UCSD-AML1 (cell line): ENCODE measurements around the gene GNG7.
A peak's percentile ranks its signal among the peaks of the same experiment; 100 is the strongest.
"Not testable (repeated sequence)": the region's sequence is repeated elsewhere in the genome, so short reads cannot be mapped to it uniquely, and the experiment has no call there.

Source experiments
- DNase-seq: peaks from one replicate; lab custom pipeline; 2025; ENCODE audit not compliant: unreplicated experiment; lab: John Stamatoyannopoulos, UW

The GNG7 gene

GRCh38 chr19:2556221-2557092 lies 146.0 kb downstream of the GNG7 start:
- no peak for DNase-seq

- DNase-seq, result no peak
Observed at GRCh38 chr19:2555422-2556220, 146.9 kb downstream of the GNG7 start.

GRCh38 chr19:2554856-2555255 lies 147.6 kb downstream of the GNG7 start:
- DNase-seq, result no peak

GRCh38 chr19:2553510-2553909 lies 149.0 kb downstream of the GNG7 start:
- no peak for DNase-seq

DNA sequence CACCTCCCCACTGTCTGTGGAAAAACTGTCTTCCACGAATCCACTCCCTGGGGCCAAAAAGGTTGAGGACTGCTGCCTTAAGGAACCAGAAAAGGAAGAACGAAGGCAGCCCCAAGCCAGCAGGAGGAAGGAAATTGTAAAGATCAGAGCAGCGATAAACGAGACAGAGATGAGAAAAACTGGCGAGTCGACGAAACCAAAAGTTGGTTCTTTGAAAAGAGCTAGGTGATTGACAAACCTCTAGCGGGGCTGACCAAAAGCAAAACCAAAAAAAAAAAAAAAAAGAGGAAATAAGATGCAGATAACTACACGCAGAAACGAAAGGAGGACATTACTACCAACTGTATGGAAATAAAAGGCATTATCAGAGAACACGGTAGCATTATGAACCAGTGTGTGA lies 149.6 kb downstream of the GNG7 start:
- DNase-seq, result peak; percentile 68

GRCh38 chr19:2551864-2552185 lies 150.7 kb downstream of the GNG7 start:
- no peak for DNase-seq

- no peak for DNase-seq
Observed at GRCh38 chr19:2551172-2551863, 151.2 kb downstream of the GNG7 start.

GRCh38 chr19:2550431-2551171 lies 151.9 kb downstream of the GNG7 start:
- DNase-seq, result no peak

DNA sequence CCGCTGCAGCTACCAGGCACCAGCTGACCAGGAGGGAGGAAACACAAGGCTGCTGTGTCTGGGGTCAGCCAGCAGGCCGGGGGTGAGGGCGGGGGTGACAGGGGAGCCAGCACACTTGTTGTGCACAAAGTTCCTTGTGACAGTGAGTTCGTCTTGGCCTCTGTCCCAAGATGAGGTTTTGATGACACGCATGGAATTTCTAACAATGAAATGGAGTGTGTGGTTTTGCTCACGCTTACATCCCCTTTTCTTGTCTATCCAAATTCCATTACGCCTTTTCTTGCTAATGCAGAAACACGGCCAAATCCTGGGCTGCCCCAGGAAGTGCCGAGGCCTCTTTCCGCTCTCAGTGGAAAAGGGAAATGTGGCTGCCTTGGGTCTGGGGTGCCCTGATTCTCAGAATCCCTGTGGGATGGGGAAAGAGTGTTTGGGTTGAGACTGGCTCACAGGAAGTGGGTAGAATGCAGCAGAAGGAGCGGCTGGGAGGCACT lies 152.7 kb downstream of the GNG7 start:
- peak; percentile 80 for DNase-seq

DNA sequence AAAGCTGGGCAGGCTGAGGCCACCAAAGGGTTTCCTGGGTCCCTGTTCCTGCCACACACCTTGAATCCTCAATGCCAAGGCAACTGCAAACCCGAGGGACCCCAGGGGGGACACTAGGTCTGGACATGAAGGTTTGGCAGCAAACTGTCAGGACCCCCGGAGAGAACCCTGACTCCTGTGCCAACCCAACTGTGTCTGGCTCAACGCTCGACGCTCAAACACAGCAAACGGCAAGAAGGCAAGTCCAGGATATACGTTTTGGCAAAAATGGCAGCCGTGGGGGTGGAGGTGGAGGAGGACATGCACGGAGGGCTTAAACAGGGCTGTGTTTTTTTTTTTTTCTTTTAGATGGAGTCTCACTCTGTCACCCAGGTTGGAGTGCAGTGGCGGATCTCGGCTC lies 153.5 kb downstream of the GNG7 start:
- DNase-seq, result no peak

- DNase-seq, result no peak
Observed at GRCh38 chr19:2547721-2548120, 154.8 kb downstream of the GNG7 start.

GRCh38 chr19:2547033-2547680 lies 155.3 kb downstream of the GNG7 start:
- DNase-seq, result no peak

- peak; percentile 76 for DNase-seq
Observed at GRCh38 chr19:2546128-2547032, 156.1 kb downstream of the GNG7 start.

- not testable (repeated sequence) for DNase-seq
Observed at GRCh38 chr19:2545416-2546127, 156.9 kb downstream of the GNG7 start.

GRCh38 chr19:2544576-2545415 lies 157.7 kb downstream of the GNG7 start:
- DNase-seq, result no peak

GRCh38 chr19:2543463-2544442 lies 158.7 kb downstream of the GNG7 start:
- DNase-seq, result peak; percentile 89

GRCh38 chr19:2543072-2543462 lies 159.4 kb downstream of the GNG7 start:
- DNase-seq, result not testable (repeated sequence)
